ENCODE measurements around the gene KIRREL3.

KIRREL3 gene

DNA sequence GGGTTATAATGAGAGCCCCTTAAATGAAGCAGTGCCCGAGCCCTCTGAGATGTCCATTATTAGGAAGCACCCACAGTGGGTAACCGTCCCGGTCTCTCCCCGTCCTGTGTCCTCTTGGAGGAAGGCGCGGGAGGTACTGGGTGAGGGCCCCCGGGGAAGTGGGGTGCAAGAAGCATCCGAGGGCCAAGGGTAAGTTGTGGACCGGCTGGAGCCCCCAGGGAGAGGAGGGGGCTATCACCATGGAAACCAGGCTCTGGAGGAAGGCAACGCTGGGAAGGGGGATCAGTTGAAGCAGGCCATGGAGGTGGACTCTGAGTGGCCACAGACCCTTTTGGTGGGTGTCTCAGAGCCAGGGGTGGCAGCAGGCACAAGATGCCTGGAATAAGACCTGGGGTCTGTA is 471.5 kb downstream of the KIRREL3 start:
- no peak for DNase-seq (ENCODE audit: low spot score)

DNA sequence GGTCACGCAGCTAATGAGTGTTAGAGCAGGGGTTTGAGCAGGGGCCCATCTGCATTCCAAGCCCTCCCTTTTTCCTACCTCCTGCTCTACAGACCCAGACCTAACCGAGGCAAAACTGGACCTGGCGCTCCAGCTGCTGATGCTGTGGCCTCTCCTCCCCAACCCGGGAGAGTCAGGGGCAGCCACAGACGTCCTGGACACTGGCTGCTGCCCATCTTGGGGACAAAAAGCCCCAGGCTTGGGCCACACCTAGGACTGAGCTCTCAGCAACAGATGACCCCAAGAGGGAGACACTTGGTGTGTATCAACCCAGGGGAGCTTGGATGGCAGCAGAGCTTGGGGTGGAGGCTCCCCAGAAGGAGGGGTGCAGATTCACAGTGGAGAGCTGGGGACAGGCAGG is 472.5 kb downstream of the KIRREL3 start:
- DNase-seq (ENCODE audit: low spot score), result no peak

DNA sequence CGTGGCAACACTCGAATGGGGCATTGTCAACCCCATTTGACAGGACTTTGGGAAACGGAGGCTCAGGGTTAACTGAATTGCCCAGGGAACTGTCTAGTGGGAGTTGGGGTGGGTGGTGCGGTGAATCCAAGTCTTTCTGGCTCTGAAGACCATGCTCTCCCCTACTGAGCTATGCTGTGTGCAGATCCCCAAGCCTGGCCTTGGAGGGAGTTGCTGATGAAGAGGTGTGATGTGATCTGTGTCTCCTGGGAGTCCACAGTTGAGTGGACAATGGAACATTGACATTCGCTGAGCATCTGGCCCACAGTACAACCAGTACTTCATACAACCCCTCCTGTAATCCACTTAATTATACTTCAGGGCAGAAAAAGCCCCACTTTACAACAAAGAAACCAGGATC is 472.9 kb downstream of the KIRREL3 start:
- no peak for DNase-seq (ENCODE audit: low spot score)

DNA sequence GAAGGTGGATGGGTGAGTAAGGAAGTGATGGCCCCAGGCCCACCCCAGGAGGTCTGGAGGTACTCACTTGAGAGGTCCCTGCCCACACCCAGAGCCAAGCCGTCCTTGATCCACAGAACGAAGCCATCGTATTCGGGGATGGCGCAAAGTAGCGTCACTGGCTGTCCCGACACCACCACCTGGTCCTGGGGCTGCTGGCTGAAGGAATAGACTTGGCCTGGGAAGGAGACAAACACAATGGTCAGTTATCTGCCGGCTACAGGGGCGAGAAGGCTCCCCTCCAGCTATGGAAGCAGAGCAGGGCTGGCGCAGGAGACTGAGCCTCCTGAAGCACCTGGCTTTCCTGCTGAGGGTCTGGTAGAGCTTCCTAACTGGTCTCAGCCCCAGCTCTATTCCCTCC is 474.1 kb downstream of the KIRREL3 start:
- no peak for DNase-seq (ENCODE audit: low spot score)

DNA sequence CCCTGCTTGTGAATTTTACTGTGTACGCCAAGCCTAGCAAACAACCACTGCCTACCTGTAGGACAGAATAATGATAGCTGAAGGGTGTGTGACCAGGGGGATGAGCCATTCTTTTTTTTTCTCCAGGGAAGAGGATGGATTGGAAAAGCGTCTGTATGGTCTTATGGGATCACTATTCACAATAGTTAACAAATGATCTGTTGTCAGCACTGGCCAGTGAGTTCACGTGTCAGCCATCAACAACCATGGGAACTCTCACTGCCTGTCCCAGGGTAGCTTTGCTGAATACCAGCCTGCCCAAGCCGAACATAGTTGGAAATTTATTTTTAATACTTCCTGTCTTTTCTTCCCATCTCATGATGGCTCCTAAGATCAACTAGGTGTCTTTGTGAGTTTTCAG is 474.9 kb downstream of the KIRREL3 start:
- DNase-seq (ENCODE audit: low spot score), result no peak

GRCh38 chr11:126525216-126525615 is 475.4 kb downstream of the KIRREL3 start:
- no peak for DNase-seq (ENCODE audit: low spot score)

DNA sequence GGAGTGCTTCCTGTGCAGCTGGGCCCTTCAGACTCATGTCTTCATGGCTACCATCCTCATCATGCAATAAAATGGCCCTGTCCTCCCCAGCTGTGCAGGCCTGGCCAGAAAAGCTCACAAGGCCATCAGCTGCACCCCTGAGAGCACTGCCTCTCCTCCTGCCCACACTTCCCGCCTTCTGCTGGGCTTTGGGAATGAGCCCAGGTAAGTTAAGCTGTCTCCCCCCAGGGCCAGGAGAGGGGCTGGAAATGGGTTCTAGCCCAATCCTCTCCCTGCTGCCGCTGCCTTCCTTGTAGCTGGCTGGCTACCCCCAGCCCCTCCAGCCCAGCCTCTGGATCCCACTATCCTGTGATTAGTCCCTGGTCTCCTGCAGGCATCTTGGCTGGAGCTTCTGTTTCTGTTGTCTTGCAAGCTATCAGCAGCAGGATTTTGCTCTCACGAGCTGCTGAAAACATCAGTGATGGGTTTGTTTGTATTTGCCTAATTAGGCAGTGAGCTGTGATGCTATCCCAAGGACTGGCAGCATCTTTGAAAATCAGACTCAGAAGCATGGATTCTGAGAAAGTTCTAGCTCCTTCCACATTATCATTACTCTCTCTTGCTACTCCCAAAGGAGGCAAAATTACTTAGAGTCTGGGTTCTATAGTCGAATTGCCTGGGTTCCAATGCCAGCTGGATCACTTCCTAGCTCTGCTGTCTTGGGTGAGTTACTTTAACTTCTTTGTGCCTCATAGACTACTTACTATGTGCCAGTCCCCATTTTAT is 476.9 kb downstream of the KIRREL3 start:
- DNase-seq (ENCODE audit: low spot score), result no peak

DNA sequence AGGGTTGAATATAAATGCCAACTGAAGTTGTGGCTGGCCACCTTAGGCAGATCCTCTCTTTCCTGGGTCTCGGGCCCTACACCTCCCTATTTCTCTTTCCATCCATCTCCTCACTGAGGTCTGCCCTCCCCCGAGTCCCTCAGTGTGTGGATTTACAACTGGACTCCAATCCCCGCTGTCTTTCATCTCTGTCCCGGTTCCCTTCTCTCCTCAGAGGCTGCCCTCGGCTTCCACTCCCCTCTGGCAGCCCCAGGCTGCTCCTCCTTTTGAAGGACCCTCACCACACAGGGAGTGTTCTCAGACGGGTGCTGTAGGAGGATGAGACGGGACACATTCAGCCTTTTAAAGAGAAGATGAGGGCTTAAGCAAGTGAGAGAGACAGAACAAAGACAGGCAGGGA is 478.0 kb downstream of the KIRREL3 start:
- no peak for DNase-seq (ENCODE audit: low spot score)

- no peak for DNase-seq (ENCODE audit: low spot score)
Observed at GRCh38 chr11:126522152-126522551, 478.4 kb downstream of the KIRREL3 start.

GRCh38 chr11:126521196-126521595 is 479.4 kb downstream of the KIRREL3 start:
- DNase-seq (ENCODE audit: low spot score), result no peak

- no peak for DNase-seq (ENCODE audit: low spot score)
Observed at GRCh38 chr11:126519764-126520734, 480.5 kb downstream of the KIRREL3 start.

DNA sequence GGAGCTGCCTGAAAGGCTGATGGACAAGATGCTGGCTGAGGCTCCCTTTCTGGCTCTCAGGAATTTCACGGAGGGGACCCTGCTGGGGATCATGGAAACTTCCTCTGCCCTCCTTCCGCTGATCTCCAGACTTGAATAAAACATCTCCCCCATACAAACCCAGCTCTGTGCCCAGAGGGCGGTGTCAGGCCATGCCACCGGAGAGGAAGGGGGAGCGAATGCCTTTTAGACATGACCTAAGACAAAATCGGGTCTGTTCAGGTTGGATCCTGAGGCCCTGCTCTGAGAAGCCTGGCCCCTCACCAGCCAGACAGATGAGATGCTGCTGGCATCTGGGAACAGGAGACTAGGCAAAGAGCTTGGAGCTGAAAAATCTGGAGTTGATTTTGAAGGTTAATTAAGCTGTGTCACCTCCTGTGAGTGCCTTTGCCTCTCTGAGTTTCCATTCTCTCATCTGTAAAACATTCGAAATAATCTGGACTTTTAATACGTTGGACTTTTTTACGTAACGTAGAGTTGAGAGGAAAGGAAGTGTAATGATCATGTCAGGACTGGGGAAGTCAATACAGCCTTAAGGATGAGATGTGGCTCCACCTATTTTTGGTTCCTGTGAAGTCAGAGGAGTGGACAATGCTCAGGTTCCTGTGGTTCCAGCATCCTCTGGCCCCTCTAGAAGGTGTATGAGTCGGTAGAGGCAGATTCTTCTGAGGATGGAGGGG is 481.4 kb downstream of the KIRREL3 start:
- DNase-seq (ENCODE audit: low spot score), result no peak

- DNase-seq (ENCODE audit: low spot score), result no peak
Observed at GRCh38 chr11:126518071-126518971, 482.2 kb downstream of the KIRREL3 start.

DNA sequence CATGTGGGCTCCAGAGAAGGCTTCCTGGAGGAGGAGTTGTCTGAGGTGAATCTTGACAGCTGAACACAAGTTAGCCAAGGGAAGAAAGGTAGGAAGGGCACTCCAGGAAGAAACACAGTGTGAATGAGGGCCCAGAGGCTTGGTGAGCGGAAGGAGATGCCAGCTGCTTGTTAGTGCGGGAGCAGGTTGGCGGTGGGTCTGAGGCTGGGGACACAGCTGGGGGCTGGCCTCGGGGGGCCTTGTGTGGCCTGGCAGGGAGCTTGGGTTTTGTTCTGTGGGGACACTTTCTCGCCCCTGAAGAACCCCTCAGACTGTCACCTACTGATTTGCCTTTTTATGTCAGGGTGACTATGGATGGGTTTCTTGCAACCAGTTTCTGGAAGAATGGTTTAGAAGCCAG is 485.1 kb downstream of the KIRREL3 start:
- DNase-seq (ENCODE audit: low spot score), result no peak

DNA sequence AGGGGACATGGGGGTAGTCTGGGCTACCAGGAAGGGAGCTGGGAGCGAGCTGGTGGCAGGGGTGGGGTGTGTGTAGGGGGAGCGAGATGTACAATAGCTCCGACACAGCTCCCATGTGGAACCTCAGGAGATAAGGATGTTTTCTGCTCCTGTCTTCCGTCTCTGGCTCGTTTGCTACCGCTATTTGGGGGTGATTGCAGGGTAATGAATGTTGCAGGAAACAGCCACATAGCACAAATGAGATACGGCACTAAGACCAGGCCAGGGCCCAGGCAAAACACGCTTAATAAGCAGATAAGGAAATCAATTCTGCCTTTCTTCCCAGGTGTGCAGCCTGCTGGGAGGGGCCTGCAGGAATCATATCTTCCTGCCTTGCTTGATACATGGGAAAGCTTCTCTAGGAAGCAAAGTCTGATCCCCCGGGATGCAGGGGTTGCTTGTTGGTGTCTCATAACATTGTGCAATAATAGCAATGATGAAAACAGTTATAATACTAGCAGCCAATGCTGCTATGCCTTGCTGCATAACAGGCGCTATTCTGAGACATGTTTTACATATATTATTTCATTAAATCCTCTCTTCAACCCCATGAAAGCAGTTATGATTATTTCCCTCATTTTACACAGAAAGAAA is 486.4 kb downstream of the KIRREL3 start:
- no peak for DNase-seq (ENCODE audit: low spot score)

- no peak for DNase-seq (ENCODE audit: low spot score)
Observed at GRCh38 chr11:126512741-126513715, 487.5 kb downstream of the KIRREL3 start.

DNA sequence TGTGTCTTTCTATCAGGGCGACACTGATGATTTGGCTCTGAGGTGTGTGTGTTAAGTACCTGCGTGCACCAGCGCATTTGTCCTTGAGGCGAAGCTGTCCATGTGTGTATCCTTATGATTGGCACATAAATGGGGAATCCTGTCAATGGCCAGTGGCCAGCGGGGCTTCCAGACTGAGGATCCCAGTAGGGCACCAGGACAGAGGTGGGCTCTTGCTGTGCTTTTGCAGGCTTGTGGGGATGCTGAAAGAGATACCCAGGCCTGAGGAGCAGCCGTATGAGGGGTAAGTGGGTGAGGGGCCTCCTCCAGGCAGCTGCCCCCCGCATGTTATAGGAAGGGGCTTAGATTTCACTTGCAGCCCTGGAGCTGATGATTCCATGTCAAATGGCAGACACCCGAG is 488.3 kb downstream of the KIRREL3 start:
- DNase-seq (ENCODE audit: low spot score), result no peak

- no peak for DNase-seq (ENCODE audit: low spot score)
Observed at GRCh38 chr11:126511475-126512115, 489.0 kb downstream of the KIRREL3 start.
